ENCODE results near the gene GATAD2A.

Gene GATAD2A

GRCh38 chr19:19417628-19418245 lies 12.3 kb downstream of the GATAD2A start:
- TF ChIP-seq FOXP2 (optimal IDR thresholded peaks at IDR 0.05; ENCODE audit: borderline replicate concordance, extremely low read depth, extremely low read length, insufficient read depth): no peak
- TF ChIP-seq POLR2AphosphoS5 (IDR thresholded peaks at IDR 0.05; ENCODE audit: low read depth, low read length): no peak
- no peak for TF ChIP-seq SIN3A (IDR thresholded peaks at IDR 0.05; ENCODE audit: borderline replicate concordance, insufficient read depth, low read length)
- no peak for TF ChIP-seq TAF1 (IDR thresholded peaks at IDR 0.05; ENCODE audit: borderline replicate concordance, insufficient read depth, low read length)

DNA sequence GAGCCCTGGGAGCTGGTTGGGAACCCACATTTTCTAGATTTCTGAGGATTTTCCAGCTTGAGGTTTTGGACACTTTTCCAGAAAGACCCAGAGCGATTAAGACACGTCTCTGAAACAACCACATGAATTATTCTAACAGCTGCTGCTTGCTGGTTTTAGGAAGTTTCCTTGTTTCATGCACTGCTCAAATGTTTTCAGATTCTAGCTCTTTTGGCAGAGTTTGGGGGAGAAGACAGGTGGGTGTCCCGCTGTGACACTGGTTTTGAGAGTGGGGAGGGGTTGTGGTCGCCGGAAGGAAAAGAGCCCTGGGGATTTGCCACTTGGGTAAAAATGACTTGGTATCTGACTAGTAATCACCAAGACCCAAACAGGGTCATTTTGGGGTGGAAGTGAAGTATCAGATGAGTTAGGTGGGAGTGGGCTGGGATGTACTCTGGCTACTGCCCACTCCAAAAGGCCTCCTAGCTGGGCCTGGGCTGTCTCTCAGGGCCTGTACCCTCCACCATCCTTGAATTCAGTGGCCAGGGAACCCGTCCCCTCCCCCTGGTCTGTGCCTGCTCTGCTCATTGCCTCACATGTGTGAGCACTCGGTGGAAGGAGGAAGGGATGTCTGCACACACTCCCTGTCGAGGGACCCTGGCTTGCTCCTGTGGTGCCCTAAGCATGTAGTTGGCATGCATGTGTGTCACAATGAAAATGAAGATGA lies 13.2 kb downstream of the GATAD2A start:
- TF ChIP-seq POLR2AphosphoS5 (IDR thresholded peaks at IDR 0.05; ENCODE audit: low read depth, low read length) (no peak), TAF1 (IDR thresholded peaks at IDR 0.05; ENCODE audit: borderline replicate concordance, insufficient read depth, low read length) (no peak), SIN3A (IDR thresholded peaks at IDR 0.05; ENCODE audit: borderline replicate concordance, insufficient read depth, low read length) (no peak)

- TF ChIP-seq POLR2AphosphoS5 (IDR thresholded peaks at IDR 0.05; ENCODE audit: low read depth, low read length) (no peak), SIN3A (IDR thresholded peaks at IDR 0.05; ENCODE audit: borderline replicate concordance, insufficient read depth, low read length) (no peak), FOXP2 (optimal IDR thresholded peaks at IDR 0.05; ENCODE audit: borderline replicate concordance, extremely low read depth, extremely low read length, insufficient read depth) (no peak), TAF1 (IDR thresholded peaks at IDR 0.05; ENCODE audit: borderline replicate concordance, insufficient read depth, low read length) (no peak)
- TF ChIP-seq, protein P1, sequence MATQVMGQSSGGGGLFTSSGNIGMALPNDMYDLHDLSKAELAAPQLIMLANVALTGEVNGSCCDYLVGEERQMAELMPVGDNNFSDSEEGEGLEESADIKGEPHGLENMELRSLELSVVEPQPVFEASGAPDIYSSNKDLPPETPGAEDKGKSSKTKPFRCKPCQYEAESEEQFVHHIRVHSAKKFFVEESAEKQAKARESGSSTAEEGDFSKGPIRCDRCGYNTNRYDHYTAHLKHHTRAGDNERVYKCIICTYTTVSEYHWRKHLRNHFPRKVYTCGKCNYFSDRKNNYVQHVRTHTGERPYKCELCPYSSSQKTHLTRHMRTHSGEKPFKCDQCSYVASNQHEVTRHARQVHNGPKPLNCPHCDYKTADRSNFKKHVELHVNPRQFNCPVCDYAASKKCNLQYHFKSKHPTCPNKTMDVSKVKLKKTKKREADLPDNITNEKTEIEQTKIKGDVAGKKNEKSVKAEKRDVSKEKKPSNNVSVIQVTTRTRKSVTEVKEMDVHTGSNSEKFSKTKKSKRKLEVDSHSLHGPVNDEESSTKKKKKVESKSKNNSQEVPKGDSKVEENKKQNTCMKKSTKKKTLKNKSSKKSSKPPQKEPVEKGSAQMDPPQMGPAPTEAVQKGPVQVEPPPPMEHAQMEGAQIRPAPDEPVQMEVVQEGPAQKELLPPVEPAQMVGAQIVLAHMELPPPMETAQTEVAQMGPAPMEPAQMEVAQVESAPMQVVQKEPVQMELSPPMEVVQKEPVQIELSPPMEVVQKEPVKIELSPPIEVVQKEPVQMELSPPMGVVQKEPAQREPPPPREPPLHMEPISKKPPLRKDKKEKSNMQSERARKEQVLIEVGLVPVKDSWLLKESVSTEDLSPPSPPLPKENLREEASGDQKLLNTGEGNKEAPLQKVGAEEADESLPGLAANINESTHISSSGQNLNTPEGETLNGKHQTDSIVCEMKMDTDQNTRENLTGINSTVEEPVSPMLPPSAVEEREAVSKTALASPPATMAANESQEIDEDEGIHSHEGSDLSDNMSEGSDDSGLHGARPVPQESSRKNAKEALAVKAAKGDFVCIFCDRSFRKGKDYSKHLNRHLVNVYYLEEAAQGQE (IDR thresholded peaks at IDR 0.05; ENCODE audit: insufficient read depth in 1 of 2, low read depth in 2 of 2, low read length in 2 of 2): no peak
Measured at GRCh38 chr19:19420570-19421298, 15.3 kb downstream of the GATAD2A start.

DNA sequence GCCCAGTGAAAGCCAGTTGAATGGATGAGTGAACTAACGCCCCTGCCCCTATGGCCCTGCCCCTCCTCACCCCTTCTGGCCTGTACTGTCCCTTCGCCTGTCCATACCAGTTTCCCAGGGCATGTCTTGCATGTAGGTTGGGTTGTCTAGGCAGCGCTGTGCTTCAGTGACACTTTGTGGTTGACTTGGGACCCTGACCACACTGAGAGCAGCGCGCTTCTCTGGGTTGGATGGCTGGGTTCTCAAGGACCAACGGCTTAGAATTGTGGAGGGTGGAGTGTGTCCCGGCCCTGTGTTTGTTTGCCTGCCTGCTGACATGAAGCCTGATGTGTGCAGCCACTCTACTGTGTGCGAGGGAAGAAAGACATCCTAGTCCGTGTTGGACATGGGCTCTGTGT lies 15.8 kb downstream of the GATAD2A start:
- no peak for TF ChIP-seq TAF1 (IDR thresholded peaks at IDR 0.05; ENCODE audit: borderline replicate concordance, insufficient read depth, low read length)
- TF ChIP-seq SIN3A (IDR thresholded peaks at IDR 0.05; ENCODE audit: borderline replicate concordance, insufficient read depth, low read length): no peak
- no peak for TF ChIP-seq FOXP2 (optimal IDR thresholded peaks at IDR 0.05; ENCODE audit: borderline replicate concordance, extremely low read depth, extremely low read length, insufficient read depth)
- TF ChIP-seq, protein P1 (IDR thresholded peaks at IDR 0.05; ENCODE audit: insufficient read depth in 1 of 2, low read depth in 2 of 2, low read length in 2 of 2): no peak
- TF ChIP-seq POLR2AphosphoS5 (IDR thresholded peaks at IDR 0.05; ENCODE audit: low read depth, low read length): no peak

DNA sequence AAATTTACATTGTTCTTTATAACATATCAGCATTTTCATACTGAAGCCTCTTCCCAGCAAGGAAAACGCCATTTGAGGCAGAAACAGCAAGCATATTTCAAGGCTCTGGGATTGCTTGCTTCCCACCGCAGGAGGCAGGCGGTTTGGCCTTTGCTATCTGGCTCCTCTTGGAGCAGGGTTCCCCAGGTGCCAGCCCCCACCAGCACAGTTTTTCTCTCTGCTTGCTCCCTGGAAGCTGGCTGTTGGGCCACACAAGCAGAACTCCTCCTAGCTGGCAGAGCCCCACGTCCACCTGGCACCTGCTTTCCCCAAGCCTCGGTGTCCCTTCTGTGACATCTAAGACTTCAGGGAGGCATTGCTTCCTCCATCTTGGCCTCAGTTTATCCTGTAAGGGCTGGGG lies 16.7 kb downstream of the GATAD2A start:
- TF ChIP-seq POLR2AphosphoS5 (IDR thresholded peaks at IDR 0.05; ENCODE audit: low read depth, low read length): no peak
- no peak for TF ChIP-seq SIN3A (IDR thresholded peaks at IDR 0.05; ENCODE audit: borderline replicate concordance, insufficient read depth, low read length)
- TF ChIP-seq, protein P1 (IDR thresholded peaks at IDR 0.05; ENCODE audit: insufficient read depth in 1 of 2, low read depth in 2 of 2, low read length in 2 of 2): no peak
- no peak for TF ChIP-seq TAF1 (IDR thresholded peaks at IDR 0.05; ENCODE audit: borderline replicate concordance, insufficient read depth, low read length)
- no peak for TF ChIP-seq FOXP2 (optimal IDR thresholded peaks at IDR 0.05; ENCODE audit: borderline replicate concordance, extremely low read depth, extremely low read length, insufficient read depth)
